ENCODE data around the gene NTSR2.

Gene NTSR2

DNA sequence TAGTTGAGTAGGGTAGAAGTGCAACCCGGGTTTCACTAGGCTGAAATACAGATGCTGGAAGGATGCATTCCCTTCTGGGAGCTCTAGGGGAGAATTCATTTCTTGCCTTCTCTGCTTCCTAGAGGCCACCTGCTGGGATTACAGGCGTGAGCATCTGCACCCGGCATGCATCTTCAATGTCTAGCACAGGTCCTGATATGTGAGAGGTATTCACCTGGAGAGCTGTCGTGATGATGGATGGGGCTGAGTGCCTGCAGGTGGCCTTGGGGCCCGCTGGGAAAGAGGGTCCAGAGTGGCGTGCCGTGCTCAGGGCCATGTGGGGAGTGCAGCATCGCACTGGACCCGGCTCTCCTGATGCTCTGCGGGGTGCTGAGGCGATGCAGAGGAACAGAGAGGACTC, 6.6 kb upstream of the NTSR2 start:
- Histone ChIP-seq H3K27me3 (ENCODE audit: insufficient read depth, low read length, poor library complexity) (no peaks in the 10 kb centered on the region), H3K56ac (ENCODE audit: low read length) (no peak overlapping the region), H3K4ac (ENCODE audit: low read depth, low read length) (no peak overlapping the region), H4K5ac (ENCODE audit: low read length) (no peak overlapping the region), H3K27ac (ENCODE audit: low read depth, low read length) (no peak overlapping the region), H3K79me1 (ENCODE audit: low read length) (no peaks in the 10 kb centered on the region), H3K79me2 (ENCODE audit: control insufficient read depth, insufficient read depth, low read length) (no peaks in the 10 kb centered on the region), H2BK5ac (ENCODE audit: low read length) (no peak overlapping the region), H3K9ac (ENCODE audit: low read length) (no peak overlapping the region), H3K36me3 (ENCODE audit: control insufficient read depth, insufficient read depth, low read length) (no peaks in the 10 kb centered on the region), H3K18ac (ENCODE audit: low read length) (no peak overlapping the region), H2AK5ac (ENCODE audit: low read length) (no peak overlapping the region), H3K4me1 (ENCODE audit: control insufficient read depth, low read depth, low read length) (no peaks in the 10 kb centered on the region), H3K4me2 (ENCODE audit: low read length) (no peak overlapping the region), H2BK15ac (replicated peaks; ENCODE audit: low read depth) (no peak overlapping the region), H3K23ac (ENCODE audit: low read length) (no peak overlapping the region), H3K4me3 (ENCODE audit: low read length) (no peak overlapping the region), H4K8ac (ENCODE audit: low read depth, low read length) (no peak overlapping the region), H2BK120ac (ENCODE audit: low read depth, low read length) (no peak overlapping the region)
- no peak for DNase-seq
- WGBS (ENCODE audit: extremely low coverage, insufficient coverage, low lambda C conversion rate): no CpG with 5 or more reads among the region's 11 CpGs

DNA sequence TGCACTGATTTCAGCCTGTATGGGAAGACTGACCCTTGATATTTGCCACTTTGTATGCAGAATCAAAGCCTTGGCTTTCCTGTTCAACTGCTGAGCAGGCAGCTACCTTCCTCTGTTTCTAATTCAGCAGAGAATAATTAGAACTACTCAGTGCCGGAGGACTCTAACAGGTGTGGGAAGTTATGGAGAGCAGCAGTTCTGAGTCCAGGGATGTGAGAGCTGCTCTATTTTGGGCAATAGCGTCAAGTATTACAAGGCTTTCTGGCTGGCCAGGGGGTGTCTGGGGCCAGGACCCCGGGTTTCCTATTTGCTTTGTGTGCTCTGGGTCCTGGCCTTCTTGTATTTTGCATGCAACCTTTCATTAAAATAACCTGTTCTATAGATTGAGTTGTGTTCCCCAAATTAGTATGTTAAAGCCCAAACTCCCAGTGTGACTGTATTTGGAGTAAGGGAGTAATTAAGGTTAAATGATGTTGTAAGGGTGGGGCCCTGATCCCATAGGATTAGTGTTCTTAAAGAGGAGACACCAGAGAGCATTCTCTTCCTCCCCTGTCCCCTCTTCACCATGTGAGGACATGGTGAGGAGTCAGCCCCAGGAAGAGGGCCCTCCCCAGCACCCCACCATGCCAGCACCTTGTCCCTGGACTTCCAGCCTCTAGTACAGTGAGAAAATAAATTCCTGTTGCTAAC, 5.6 kb upstream of the NTSR2 start:
- no CpG with 5 or more reads among the region's 3 CpGs for WGBS (ENCODE audit: extremely low coverage, insufficient coverage, low lambda C conversion rate)
- H2AK5ac ChIP-seq (ENCODE audit: low read length): no peak overlapping the region
- no peaks in the 10 kb centered on the region for H3K79me1 ChIP-seq (ENCODE audit: low read length)
- no peaks in the 10 kb centered on the region for H3K36me3 ChIP-seq (ENCODE audit: control insufficient read depth, insufficient read depth, low read length)
- no peaks in the 10 kb centered on the region for H3K4me1 ChIP-seq (ENCODE audit: control insufficient read depth, low read depth, low read length)
- H3K27ac ChIP-seq (ENCODE audit: low read depth, low read length): no peak overlapping the region
- no peak overlapping the region for H3K4ac ChIP-seq (ENCODE audit: low read depth, low read length)
- no peak overlapping the region for H2BK5ac ChIP-seq (ENCODE audit: low read length)
- no peak overlapping the region for H3K4me2 ChIP-seq (ENCODE audit: low read length)
- no peak overlapping the region for H3K9ac ChIP-seq (ENCODE audit: low read length)
- no peak overlapping the region for H3K4me3 ChIP-seq (ENCODE audit: low read length)
- H4K5ac ChIP-seq (ENCODE audit: low read length): no peak overlapping the region
- no peak overlapping the region for H3K56ac ChIP-seq (ENCODE audit: low read length)
- no peak overlapping the region for H2BK15ac ChIP-seq (replicated peaks; ENCODE audit: low read depth)
- DNase-seq: no peak
- H3K79me2 ChIP-seq (ENCODE audit: control insufficient read depth, insufficient read depth, low read length): no peaks in the 10 kb centered on the region
- no peak overlapping the region for H4K8ac ChIP-seq (ENCODE audit: low read depth, low read length)
- H3K27me3 ChIP-seq (ENCODE audit: insufficient read depth, low read length, poor library complexity): no peaks in the 10 kb centered on the region
- H3K23ac ChIP-seq (ENCODE audit: low read length): no peak overlapping the region
- no peak overlapping the region for H2BK120ac ChIP-seq (ENCODE audit: low read depth, low read length)
- H3K18ac ChIP-seq (ENCODE audit: low read length): no peak overlapping the region

DNA sequence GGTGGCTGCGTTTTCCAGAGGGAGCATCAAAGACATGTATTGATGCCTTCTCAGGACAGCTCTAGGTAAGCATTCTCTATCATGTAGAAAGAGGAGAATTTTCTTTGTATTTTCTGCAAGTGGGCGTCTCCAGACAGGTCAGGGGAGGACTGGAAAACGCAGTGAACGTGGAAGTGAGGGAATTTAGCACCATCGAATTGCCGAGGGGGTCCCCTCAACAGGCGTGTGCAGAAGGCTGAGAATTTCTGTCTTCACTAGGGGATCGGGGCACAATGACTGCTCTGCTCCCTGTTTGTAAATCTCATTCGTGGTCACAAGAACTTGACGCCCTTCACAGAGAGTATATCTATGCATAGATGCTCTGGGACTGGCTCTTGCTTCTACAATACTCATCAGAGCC, 5.0 kb upstream of the NTSR2 start:
- Histone ChIP-seq H3K27ac (ENCODE audit: low read depth, low read length) (no peak overlapping the region), H4K5ac (ENCODE audit: low read length) (no peak overlapping the region), H3K18ac (ENCODE audit: low read length) (no peak overlapping the region), H3K9ac (ENCODE audit: low read length) (no peak overlapping the region), H3K79me1 (ENCODE audit: low read length) (no peaks in the 10 kb centered on the region), H2BK120ac (ENCODE audit: low read depth, low read length) (no peak overlapping the region), H3K4ac (ENCODE audit: low read depth, low read length) (no peak overlapping the region), H3K4me1 (ENCODE audit: control insufficient read depth, low read depth, low read length) (no peaks in the 10 kb centered on the region), H3K4me2 (ENCODE audit: low read length) (no peak overlapping the region), H3K23ac (ENCODE audit: low read length) (no peak overlapping the region), H2BK15ac (replicated peaks; ENCODE audit: low read depth) (no peak overlapping the region), H4K8ac (ENCODE audit: low read depth, low read length) (no peak overlapping the region), H3K27me3 (ENCODE audit: insufficient read depth, low read length, poor library complexity) (no peaks in the 10 kb centered on the region), H3K56ac (ENCODE audit: low read length) (no peak overlapping the region), H2BK5ac (ENCODE audit: low read length) (no peak overlapping the region), H3K4me3 (ENCODE audit: low read length) (no peak overlapping the region), H2AK5ac (ENCODE audit: low read length) (no peak overlapping the region), H3K36me3 (ENCODE audit: control insufficient read depth, insufficient read depth, low read length) (no peaks in the 10 kb centered on the region), H3K79me2 (ENCODE audit: control insufficient read depth, insufficient read depth, low read length) (no peaks in the 10 kb centered on the region)
- WGBS (ENCODE audit: extremely low coverage, insufficient coverage, low lambda C conversion rate): no CpG with 5 or more reads among the region's 10 CpGs
- no peak for DNase-seq

DNA sequence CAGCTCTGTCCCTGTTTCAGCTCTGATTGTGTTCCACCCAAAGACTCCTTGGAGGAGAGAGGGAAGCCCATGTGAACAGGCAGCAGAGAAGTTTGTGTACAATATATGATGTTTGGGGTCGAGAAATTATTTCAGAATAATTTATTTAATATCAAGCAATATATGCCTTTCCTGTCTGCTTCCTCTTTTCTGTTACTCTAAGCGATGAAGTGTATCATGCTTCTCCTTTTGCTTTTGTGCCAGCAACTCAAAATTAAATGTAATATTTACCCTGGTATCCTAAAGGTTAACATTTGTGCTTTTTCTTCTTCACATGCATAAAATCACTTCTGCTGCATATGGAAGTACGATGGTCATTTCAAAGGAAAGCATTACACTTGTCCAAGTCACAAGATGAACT, 2.4 kb upstream of the NTSR2 start:
- no CpG with 5 or more reads among the region's 3 CpGs for WGBS (ENCODE audit: extremely low coverage, insufficient coverage, low lambda C conversion rate)
- no peaks in the 10 kb centered on the region for H3K36me3 ChIP-seq (ENCODE audit: control insufficient read depth, insufficient read depth, low read length)
- no peak overlapping the region for H2BK120ac ChIP-seq (ENCODE audit: low read depth, low read length)
- H3K56ac ChIP-seq (ENCODE audit: low read length): no peak overlapping the region
- H3K27ac ChIP-seq (ENCODE audit: low read depth, low read length): no peak overlapping the region
- H2BK5ac ChIP-seq (ENCODE audit: low read length): no peak overlapping the region
- no peak overlapping the region for H3K4ac ChIP-seq (ENCODE audit: low read depth, low read length)
- no peak for DNase-seq
- H3K27me3 ChIP-seq (ENCODE audit: insufficient read depth, low read length, poor library complexity): no peaks in the 10 kb centered on the region
- H3K4me2 ChIP-seq (ENCODE audit: low read length): no peak overlapping the region
- no peak overlapping the region for H4K8ac ChIP-seq (ENCODE audit: low read depth, low read length)
- H3K18ac ChIP-seq (ENCODE audit: low read length): no peak overlapping the region
- no peak overlapping the region for H2BK15ac ChIP-seq (replicated peaks; ENCODE audit: low read depth)
- no peaks in the 10 kb centered on the region for H3K79me1 ChIP-seq (ENCODE audit: low read length)
- H4K5ac ChIP-seq (ENCODE audit: low read length): no peak overlapping the region
- H3K79me2 ChIP-seq (ENCODE audit: control insufficient read depth, insufficient read depth, low read length): no peaks in the 10 kb centered on the region
- H3K4me3 ChIP-seq (ENCODE audit: low read length): no peak overlapping the region
- no peak overlapping the region for H3K9ac ChIP-seq (ENCODE audit: low read length)
- H3K4me1 ChIP-seq (ENCODE audit: control insufficient read depth, low read depth, low read length): peaks cover 2% of the 10 kb centered on the region
- H2AK5ac ChIP-seq (ENCODE audit: low read length): no peak overlapping the region
- H3K23ac ChIP-seq (ENCODE audit: low read length): no peak overlapping the region

DNA sequence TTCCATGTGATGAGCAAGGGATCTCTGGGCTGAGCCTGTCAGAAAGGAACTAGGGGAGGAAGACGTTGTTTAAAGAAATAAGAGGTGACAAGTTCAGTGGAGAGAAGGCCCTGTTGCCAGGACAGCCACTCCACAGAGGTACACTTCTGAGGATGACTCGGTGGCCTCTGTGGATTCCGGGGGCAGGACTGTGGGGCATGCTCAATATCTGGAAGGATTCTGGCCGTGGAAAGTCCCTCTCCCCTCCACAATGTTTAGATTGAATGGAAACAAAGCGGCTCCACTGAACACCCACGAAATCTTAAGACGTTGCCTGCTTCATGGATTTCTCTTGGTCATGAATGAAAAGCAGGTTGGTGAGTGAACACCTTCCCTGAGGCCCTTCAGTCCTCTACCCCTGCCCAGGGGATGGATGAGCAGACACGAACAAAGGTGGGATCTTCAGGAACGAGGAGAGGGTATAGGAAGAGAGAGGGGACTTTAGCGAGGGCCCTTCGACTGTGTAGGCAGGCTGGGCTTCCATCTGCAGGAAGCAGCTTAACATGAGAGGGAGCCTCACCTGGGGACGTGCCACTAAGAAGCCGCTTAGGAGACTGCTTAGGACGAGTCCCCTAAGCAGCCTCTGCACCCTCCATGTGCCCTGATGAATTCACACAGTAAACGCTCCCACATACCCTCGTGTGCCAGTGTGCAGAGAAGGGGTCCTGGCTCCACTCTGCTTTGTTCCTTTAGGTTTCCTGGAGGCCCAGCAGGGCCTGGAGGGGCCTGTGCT, 1.9 kb downstream of the NTSR2 start:
- H3K36me3 ChIP-seq (ENCODE audit: control insufficient read depth, insufficient read depth, low read length): no peaks in the 10 kb centered on the region
- no peak overlapping the region for H3K18ac ChIP-seq (ENCODE audit: low read length)
- H3K4me2 ChIP-seq (ENCODE audit: low read length): no peak overlapping the region
- H3K4me1 ChIP-seq (ENCODE audit: control insufficient read depth, low read depth, low read length): peaks cover 2% of the 10 kb centered on the region
- H3K9ac ChIP-seq (ENCODE audit: low read length): no peak overlapping the region
- H3K23ac ChIP-seq (ENCODE audit: low read length): no peak overlapping the region
- H2BK120ac ChIP-seq (ENCODE audit: low read depth, low read length): no peak overlapping the region
- no CpG with 5 or more reads among the region's 16 CpGs for WGBS (ENCODE audit: extremely low coverage, insufficient coverage, low lambda C conversion rate)
- H2AK5ac ChIP-seq (ENCODE audit: low read length): no peak overlapping the region
- H3K79me2 ChIP-seq (ENCODE audit: control insufficient read depth, insufficient read depth, low read length): no peaks in the 10 kb centered on the region
- no peak overlapping the region for H4K8ac ChIP-seq (ENCODE audit: low read depth, low read length)
- no peak overlapping the region for H2BK15ac ChIP-seq (replicated peaks; ENCODE audit: low read depth)
- H3K56ac ChIP-seq (ENCODE audit: low read length): no peak overlapping the region
- DNase-seq: no peak
- H3K4me3 ChIP-seq (ENCODE audit: low read length): no peak overlapping the region
- no peaks in the 10 kb centered on the region for H3K27me3 ChIP-seq (ENCODE audit: insufficient read depth, low read length, poor library complexity)
- H2BK5ac ChIP-seq (ENCODE audit: low read length): no peak overlapping the region
- no peak overlapping the region for H3K27ac ChIP-seq (ENCODE audit: low read depth, low read length)
- H4K5ac ChIP-seq (ENCODE audit: low read length): no peak overlapping the region
- no peak overlapping the region for H3K4ac ChIP-seq (ENCODE audit: low read depth, low read length)
- H3K79me1 ChIP-seq (ENCODE audit: low read length): no peaks in the 10 kb centered on the region
